Panc1 (cell line): ENCODE data around the gene CCDC9B. TPM values are rescaled to one million over a fixed set of nuclear protein-coding genes. Genes with fewer than 3 reads are reported as not detected.

Source experiments
- ATAC-seq: fragments of 200-7000 bp; cut with Tn5 transposase; 2 replicates; pipeline ENCODE4 v1.9.1; 2020; ENCODE audit warnings: mild to moderate bottlenecking, moderate library complexity
- BruUV-seq: library from RNA; stranded (reverse); fragments of 400-500 nt; replicated peaks from 2 replicates; lab custom pipeline; 2021; lab: Mats Ljungman, UMichigan
- CTCF ChIA-PET: fragments of 300-600 bp; sonication (Branson Sonifier 250); formaldehyde crosslinking; loops from one replicate; lab custom pipeline; 2022; ENCODE audit warnings: antibody characterized with exemption; lab: Charles Lee
- POLR2A ChIA-PET: fragments of 300-600 bp; sonication (Branson Sonifier 250); formaldehyde crosslinking; loops from one replicate; lab custom pipeline; 2022; ENCODE audit warnings: antibody characterized with exemption; lab: Charles Lee
- DNase-seq: peaks from one replicate; pipeline ENCODE4 v3.0.0-alpha.2; 2010; ENCODE audit warnings: low read depth, low spot score
- H3K27ac ChIP-seq: 2 replicates; pipeline ENCODE4 v1.5.1; 2011; ENCODE audit warnings: mild to moderate bottlenecking, low read length, inconsistent platforms
- H3K27me3 ChIP-seq: fragments of 200-500 bp; sonication (Bioruptor generic); 2 replicates; pipeline ENCODE4 v1.6.0; 2014; ENCODE audit warnings: low read length, inconsistent platforms; ENCODE audit not compliant: control insufficient read depth, insufficient read depth
- H3K36me3 ChIP-seq: fragments of 200-500 bp; sonication (Bioruptor generic); 2 replicates; pipeline ENCODE4 v1.5.1; 2014; ENCODE audit warnings: inconsistent platforms, mild to moderate bottlenecking, low read length, moderate library complexity; ENCODE audit not compliant: control insufficient read depth, insufficient read depth
- H3K4me1 ChIP-seq: 2 replicates; pipeline ENCODE4 v1.5.1; 2011; ENCODE audit warnings: inconsistent platforms, mild to moderate bottlenecking, low read length, moderate library complexity; ENCODE audit not compliant: control insufficient read depth, insufficient read depth
- H3K4me3 ChIP-seq, 2 experiments: 2 replicates each; pipeline ENCODE4 v1.5.1; 2011 to 2012; ENCODE audit warnings: low read depth in 2 of 2, low read length in 2 of 2, mild to moderate bottlenecking in 2 of 2, inconsistent platforms in 1 of 2, moderate library complexity in 1 of 2
- H3K9me3 ChIP-seq: fragments of 200-500 bp; sonication (Bioruptor generic); 2 replicates; pipeline ENCODE4 v1.5.1; 2014; ENCODE audit warnings: low read depth, mild to moderate bottlenecking, inconsistent platforms, low read length, moderate library complexity; ENCODE audit not compliant: control insufficient read depth, insufficient read depth
- POLR2AphosphoS5 ChIP-seq: IDR thresholded peaks from 2 replicates; pipeline ENCODE4 v1.6.1; 2012; ENCODE audit warnings: mild to moderate bottlenecking, low read depth, low read length, moderate library complexity
- SIN3A ChIP-seq: IDR thresholded peaks from 2 replicates; pipeline ENCODE4 v1.6.1; 2012; ENCODE audit warnings: low read depth, mild to moderate bottlenecking, low read length, moderate library complexity, borderline replicate concordance; ENCODE audit not compliant: insufficient read depth
- TCF7L2 ChIP-seq: IDR thresholded peaks from 2 replicates; pipeline ENCODE4 v1.6.1; 2011; ENCODE audit warnings: mild to moderate bottlenecking, low read depth, low read length, inconsistent platforms
- in situ Hi-C: cut with HindIII; loops from 2 replicates; pipeline ENCODE4 v1.10.0; 2016; ENCODE audit warnings: low sequenced_read_pairs, low pct_unique_long_range_greater_than_20kb
- intact Hi-C: fragments of 100-400 bp; cut with micrococcal nuclease; formaldehyde crosslinking; loops from one replicate; pipeline ENCODE4 v1.10.0; 2022; ENCODE audit not compliant: unreplicated experiment
- total RNA-seq: library from RNA; stranded (reverse); gene quantifications from one replicate; pipeline ENCODE4 v1.2.1, GENCODE V29; 2021; ENCODE audit not compliant: unreplicated experiment
- TF ChIP-seq, protein P1 (sequence below): fragments of 450-650 bp; IDR thresholded peaks from 2 replicates; pipeline ENCODE4 v1.5.1; 2017; ENCODE audit warnings: mild to moderate bottlenecking
- TF ChIP-seq, protein P2 (sequence below), 2 experiments: IDR thresholded peaks; 2 replicates each; pipeline ENCODE4 v1.6.1; 2011 to 2012; ENCODE audit warnings: low read depth in 2 of 2, control low read depth in 1 of 2, low read length in 1 of 2, mild to moderate bottlenecking in 1 of 2, moderate library complexity in 1 of 2; ENCODE audit not compliant: insufficient read depth in 1 of 2

CCDC9B gene
- total RNA-seq, 1 experiment from 2014 or later: 55.9 TPM

DNA sequence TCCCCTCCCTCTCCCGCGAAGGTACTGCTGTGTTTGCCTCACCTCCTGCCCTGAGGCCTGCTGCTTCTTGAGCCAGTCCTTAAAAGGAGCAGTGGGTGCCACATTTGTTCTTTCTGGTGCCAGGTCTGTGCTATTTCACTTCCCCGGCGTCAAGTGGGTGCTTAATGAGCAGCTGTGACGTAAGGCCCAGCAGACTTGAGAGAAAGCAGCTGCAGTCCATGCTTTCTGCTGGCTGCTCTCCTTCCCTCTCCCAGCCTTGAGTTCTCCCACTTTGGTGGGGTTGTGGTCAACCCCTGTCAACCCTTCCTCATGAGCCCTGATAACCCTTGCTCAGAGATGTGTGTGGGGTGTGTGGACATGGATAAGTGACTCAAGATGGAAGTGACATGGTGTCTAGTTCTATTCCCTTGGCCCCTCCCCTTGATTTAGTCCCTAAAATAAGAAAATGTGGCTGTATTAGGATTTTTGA, 10.3 kb downstream of the CCDC9B start:
- no peaks in the 10 kb centered on the region for H3K9me3 ChIP-seq
- DNase-seq: no peak
- ATAC-seq: peak; percentile 17
- no TSS peak for BruUV-seq
- intact Hi-C loops (no loop called here), in situ Hi-C loops (no loop called here)
- H3K4me1 ChIP-seq: peaks cover 13% of the 10 kb centered on the region; the same call in 1 of the 2 replicates
- TF ChIP-seq POLR2AphosphoS5 (peak; percentile 44; the same call in 1 of the 2 replicates), SIN3A (no peak), TCF7L2 (no peak)
- TF ChIP-seq, protein P1, sequence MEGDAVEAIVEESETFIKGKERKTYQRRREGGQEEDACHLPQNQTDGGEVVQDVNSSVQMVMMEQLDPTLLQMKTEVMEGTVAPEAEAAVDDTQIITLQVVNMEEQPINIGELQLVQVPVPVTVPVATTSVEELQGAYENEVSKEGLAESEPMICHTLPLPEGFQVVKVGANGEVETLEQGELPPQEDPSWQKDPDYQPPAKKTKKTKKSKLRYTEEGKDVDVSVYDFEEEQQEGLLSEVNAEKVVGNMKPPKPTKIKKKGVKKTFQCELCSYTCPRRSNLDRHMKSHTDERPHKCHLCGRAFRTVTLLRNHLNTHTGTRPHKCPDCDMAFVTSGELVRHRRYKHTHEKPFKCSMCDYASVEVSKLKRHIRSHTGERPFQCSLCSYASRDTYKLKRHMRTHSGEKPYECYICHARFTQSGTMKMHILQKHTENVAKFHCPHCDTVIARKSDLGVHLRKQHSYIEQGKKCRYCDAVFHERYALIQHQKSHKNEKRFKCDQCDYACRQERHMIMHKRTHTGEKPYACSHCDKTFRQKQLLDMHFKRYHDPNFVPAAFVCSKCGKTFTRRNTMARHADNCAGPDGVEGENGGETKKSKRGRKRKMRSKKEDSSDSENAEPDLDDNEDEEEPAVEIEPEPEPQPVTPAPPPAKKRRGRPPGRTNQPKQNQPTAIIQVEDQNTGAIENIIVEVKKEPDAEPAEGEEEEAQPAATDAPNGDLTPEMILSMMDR: no peak
- TF ChIP-seq, protein P2, sequence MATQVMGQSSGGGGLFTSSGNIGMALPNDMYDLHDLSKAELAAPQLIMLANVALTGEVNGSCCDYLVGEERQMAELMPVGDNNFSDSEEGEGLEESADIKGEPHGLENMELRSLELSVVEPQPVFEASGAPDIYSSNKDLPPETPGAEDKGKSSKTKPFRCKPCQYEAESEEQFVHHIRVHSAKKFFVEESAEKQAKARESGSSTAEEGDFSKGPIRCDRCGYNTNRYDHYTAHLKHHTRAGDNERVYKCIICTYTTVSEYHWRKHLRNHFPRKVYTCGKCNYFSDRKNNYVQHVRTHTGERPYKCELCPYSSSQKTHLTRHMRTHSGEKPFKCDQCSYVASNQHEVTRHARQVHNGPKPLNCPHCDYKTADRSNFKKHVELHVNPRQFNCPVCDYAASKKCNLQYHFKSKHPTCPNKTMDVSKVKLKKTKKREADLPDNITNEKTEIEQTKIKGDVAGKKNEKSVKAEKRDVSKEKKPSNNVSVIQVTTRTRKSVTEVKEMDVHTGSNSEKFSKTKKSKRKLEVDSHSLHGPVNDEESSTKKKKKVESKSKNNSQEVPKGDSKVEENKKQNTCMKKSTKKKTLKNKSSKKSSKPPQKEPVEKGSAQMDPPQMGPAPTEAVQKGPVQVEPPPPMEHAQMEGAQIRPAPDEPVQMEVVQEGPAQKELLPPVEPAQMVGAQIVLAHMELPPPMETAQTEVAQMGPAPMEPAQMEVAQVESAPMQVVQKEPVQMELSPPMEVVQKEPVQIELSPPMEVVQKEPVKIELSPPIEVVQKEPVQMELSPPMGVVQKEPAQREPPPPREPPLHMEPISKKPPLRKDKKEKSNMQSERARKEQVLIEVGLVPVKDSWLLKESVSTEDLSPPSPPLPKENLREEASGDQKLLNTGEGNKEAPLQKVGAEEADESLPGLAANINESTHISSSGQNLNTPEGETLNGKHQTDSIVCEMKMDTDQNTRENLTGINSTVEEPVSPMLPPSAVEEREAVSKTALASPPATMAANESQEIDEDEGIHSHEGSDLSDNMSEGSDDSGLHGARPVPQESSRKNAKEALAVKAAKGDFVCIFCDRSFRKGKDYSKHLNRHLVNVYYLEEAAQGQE (IDR thresholded peaks at IDR 0.05; ENCODE audit: insufficient read depth in 1 of 2, low read depth in 2 of 2, low read length in 1 of 2): no peak
- H3K27me3 ChIP-seq: no peaks in the 10 kb centered on the region
- POLR2A ChIA-PET: interaction anchor here (0.5 kb wide), 1 partner anchor 157 kb away, joined by 3 read pairs; no protein-coding TSS in a partner anchor
- no peak overlapping the region for H3K4me3 ChIP-seq
- peak overlapping the region; percentile 42 for H3K27ac ChIP-seq
- no peaks in the 10 kb centered on the region for H3K36me3 ChIP-seq
- CTCF ChIA-PET: no interaction called here

DNA sequence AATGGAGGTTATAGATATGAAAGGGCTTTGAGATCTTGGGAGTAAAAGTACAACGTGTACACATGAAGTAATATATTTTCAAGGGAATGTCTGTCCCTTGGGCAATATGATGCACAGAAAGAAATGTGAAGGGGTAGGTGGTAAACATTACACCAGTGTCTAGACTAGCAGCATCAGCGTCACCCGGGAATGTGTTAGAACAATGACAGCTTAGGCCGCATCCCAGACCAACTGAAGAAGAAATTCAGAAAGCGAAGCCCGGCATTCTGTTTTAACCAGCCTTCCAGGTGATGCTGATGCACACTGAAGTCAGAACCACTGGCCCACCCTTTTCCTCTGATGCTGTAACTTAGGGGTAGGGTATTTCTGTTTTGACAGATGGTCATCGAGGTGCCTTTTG, 10.9 kb downstream of the CCDC9B start:
- H3K27me3 ChIP-seq: no peaks in the 10 kb centered on the region
- no peaks in the 10 kb centered on the region for H3K36me3 ChIP-seq
- H3K4me3 ChIP-seq: no peak overlapping the region
- TF ChIP-seq TCF7L2: no peak
- no peak for TF ChIP-seq POLR2AphosphoS5
- no peaks in the 10 kb centered on the region for H3K9me3 ChIP-seq
- ChIA-PET POLR2A (no interaction called here), CTCF (no interaction called here)
- ATAC-seq: no peak
- no TSS peak for BruUV-seq
- H3K4me1 ChIP-seq: peaks cover 19% of the 10 kb centered on the region
- intact Hi-C loops: no loop called here
- H3K27ac ChIP-seq: peak overlapping the region; percentile 42; the same call in 1 of the 2 replicates
- no peak for DNase-seq
- in situ Hi-C loops: no loop called here

DNA sequence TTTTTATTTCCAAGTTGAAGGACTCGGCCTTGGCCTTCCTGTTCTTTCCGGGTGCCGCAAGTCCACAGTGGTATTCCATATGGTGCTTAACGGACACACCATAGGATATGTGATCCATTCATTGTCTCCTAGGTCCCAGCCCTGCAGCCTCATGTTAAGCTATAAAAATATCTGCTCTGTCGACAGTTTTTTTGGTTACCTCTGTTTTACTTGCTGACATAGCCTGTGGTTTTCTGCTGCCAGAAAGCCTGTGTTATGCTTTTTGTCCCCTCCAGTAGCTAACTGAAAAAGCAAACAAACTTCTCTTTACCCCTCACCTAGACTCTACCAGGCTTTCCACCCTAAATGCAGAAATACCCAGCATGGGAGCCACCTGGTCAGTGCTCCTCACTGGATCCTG, 12.0 kb downstream of the CCDC9B start:
- intact Hi-C loops (no loop called here), in situ Hi-C loops (no loop called here)
- peaks cover 20% of the 10 kb centered on the region for H3K4me1 ChIP-seq
- DNase-seq (no peak), ATAC-seq (no peak)
- ChIA-PET CTCF (interaction anchor here (2.6 kb wide), 1 partner anchor 10 kb away, joined by 10 read pairs; no protein-coding TSS in a partner anchor), POLR2A (interaction anchor here (0.5 to 0.6 kb wide), 2 partner anchors 196 to 1572 kb away, joined by 4 to 26 read pairs; no protein-coding TSS in a partner anchor)
- H3K27me3 ChIP-seq: no peaks in the 10 kb centered on the region
- H3K36me3 ChIP-seq: no peaks in the 10 kb centered on the region
- TF ChIP-seq, protein P1: no peak
- no peak for TF ChIP-seq SIN3A
- TF ChIP-seq, protein P2 (IDR thresholded peaks at IDR 0.05; ENCODE audit: insufficient read depth in 1 of 2, low read depth in 2 of 2, low read length in 1 of 2): no peak
- no peak for TF ChIP-seq TCF7L2
- TF ChIP-seq POLR2AphosphoS5: no peak
- BruUV-seq: no TSS peak
- H3K27ac ChIP-seq: no peak overlapping the region
- no peak overlapping the region for H3K4me3 ChIP-seq
- no peaks in the 10 kb centered on the region for H3K9me3 ChIP-seq
